T-helper 2 cell (primary cell): ENCODE data around the gene EBP.

ENCODE experiments used
- DNase-seq, 5 experiments: peaks; one replicate each; pipeline versions ENCODE4 v3.0.0 to v3.0.0-alpha.2; 2012 to 2022
- total RNA-seq, 2 donors: gene quantifications; one replicate each; lab custom pipeline; 2026; lab: John Stamatoyannopoulos, UW

Gene EBP
- 14.7 to 16.6 reads per million in 2 donors for total RNA-seq

- peak; percentile 79 to 98 (median 92) for DNase-seq
Measured at GRCh38 chrX:48521353-48522243, at the start of gene EBP. EBP (plus strand) TSS chrX:48521808; CDS start chrX:48523772, 1,964 bp downstream.

- DNase-seq = no peak
Measured at GRCh38 chrX:48472225-48472624, 49.4 kb upstream of the EBP start.

- no peak for DNase-seq
Measured at GRCh38 chrX:48472851-48473703, 48.5 kb upstream of the EBP start.

- no peak for DNase-seq
Measured at GRCh38 chrX:48473704-48473990, 48.0 kb upstream of the EBP start.

GRCh38 chrX:48474127-48474526 is 47.5 kb upstream of the EBP start:
- peak in 1 of 5 experiments; percentile 56 for DNase-seq

GRCh38 chrX:48474581-48474980 is 47.0 kb upstream of the EBP start:
- DNase-seq = no peak

- peak in 1 of 5 experiments; percentile 39 for DNase-seq
Measured at GRCh38 chrX:48475296-48475695, 46.3 kb upstream of the EBP start.

GRCh38 chrX:48475774-48476577 is 45.6 kb upstream of the EBP start, which contains the start of gene FTSJ1:
FTSJ1 (plus strand) TSS chrX:48476199; CDS start chrX:48478048, 1,849 bp downstream.
- DNase-seq = peak; percentile 62 to 97 (median 86)

- DNase-seq = no peak
Measured at GRCh38 chrX:48476919-48477318, 44.7 kb upstream of the EBP start.

GRCh38 chrX:48477960-48478755 is 43.5 kb upstream of the EBP start:
- no peak for DNase-seq

- DNase-seq = no peak
Measured at GRCh38 chrX:48478806-48479205, 42.8 kb upstream of the EBP start.

GRCh38 chrX:48480142-48480541 is 41.5 kb upstream of the EBP start:
- no peak for DNase-seq

GRCh38 chrX:48480583-48480982 is 41.0 kb upstream of the EBP start:
- DNase-seq = no peak

GRCh38 chrX:48482526-48482925 is 39.1 kb upstream of the EBP start:
- DNase-seq = no peak

- no peak for DNase-seq
Measured at GRCh38 chrX:48487362-48487798, 34.2 kb upstream of the EBP start.

- no peak for DNase-seq
Measured at GRCh38 chrX:48488034-48488433, 33.6 kb upstream of the EBP start.

GRCh38 chrX:48489296-48489695 is 32.3 kb upstream of the EBP start:
- no peak for DNase-seq

- DNase-seq = no peak
Measured at GRCh38 chrX:48489892-48490291, 31.7 kb upstream of the EBP start.

- DNase-seq = no peak
Measured at GRCh38 chrX:48490661-48491060, 30.9 kb upstream of the EBP start.

- no peak for DNase-seq
Measured at GRCh38 chrX:48491809-48492208, 29.8 kb upstream of the EBP start.

GRCh38 chrX:48492293-48492910 is 29.2 kb upstream of the EBP start:
- no peak for DNase-seq
